ENCODE data around the gene TRIM3.

TRIM3 gene

DNA sequence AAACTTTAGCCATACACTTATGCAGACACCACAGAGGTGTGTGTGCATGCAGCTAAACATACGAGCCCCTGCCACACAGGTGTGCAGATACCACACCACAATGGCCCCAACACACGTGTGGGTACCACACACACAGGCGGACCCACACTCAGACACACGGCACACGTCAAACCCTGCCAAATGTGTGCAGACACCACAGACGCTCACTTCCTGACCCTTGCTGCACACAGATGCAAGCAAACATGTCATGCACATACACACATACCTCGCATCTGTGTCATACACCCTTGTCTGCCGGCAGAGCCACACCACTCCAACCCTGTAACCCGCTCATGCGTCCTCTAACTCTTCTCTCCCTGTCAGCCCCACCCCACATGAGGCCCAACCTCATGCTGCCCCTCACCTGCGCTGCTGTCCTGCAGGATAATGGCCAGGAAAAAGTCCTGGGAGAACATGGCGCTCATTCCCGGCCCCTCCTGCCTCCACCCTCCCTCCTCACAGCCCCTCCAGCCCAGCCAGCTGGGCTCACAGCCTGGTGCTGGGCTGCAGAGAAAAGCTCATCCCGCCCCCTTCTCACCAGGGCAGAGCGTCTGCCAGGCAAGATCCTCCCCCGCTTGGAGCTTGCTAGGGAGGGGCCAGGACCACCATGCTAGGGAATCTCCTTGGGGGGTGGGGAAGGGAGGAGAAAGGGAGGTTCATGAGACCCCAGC lies 69.2 kb downstream of the TRIM3 start:
- TF ChIP-seq, protein P1, sequence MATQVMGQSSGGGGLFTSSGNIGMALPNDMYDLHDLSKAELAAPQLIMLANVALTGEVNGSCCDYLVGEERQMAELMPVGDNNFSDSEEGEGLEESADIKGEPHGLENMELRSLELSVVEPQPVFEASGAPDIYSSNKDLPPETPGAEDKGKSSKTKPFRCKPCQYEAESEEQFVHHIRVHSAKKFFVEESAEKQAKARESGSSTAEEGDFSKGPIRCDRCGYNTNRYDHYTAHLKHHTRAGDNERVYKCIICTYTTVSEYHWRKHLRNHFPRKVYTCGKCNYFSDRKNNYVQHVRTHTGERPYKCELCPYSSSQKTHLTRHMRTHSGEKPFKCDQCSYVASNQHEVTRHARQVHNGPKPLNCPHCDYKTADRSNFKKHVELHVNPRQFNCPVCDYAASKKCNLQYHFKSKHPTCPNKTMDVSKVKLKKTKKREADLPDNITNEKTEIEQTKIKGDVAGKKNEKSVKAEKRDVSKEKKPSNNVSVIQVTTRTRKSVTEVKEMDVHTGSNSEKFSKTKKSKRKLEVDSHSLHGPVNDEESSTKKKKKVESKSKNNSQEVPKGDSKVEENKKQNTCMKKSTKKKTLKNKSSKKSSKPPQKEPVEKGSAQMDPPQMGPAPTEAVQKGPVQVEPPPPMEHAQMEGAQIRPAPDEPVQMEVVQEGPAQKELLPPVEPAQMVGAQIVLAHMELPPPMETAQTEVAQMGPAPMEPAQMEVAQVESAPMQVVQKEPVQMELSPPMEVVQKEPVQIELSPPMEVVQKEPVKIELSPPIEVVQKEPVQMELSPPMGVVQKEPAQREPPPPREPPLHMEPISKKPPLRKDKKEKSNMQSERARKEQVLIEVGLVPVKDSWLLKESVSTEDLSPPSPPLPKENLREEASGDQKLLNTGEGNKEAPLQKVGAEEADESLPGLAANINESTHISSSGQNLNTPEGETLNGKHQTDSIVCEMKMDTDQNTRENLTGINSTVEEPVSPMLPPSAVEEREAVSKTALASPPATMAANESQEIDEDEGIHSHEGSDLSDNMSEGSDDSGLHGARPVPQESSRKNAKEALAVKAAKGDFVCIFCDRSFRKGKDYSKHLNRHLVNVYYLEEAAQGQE (IDR thresholded peaks at IDR 0.05; ENCODE audit: insufficient read depth in 1 of 2, low read depth in 2 of 2, low read length in 2 of 2) = no peak
- TF ChIP-seq TAF1 (IDR thresholded peaks at IDR 0.05; ENCODE audit: borderline replicate concordance, insufficient read depth, low read length) = no peak
- TF ChIP-seq SIN3A (IDR thresholded peaks at IDR 0.05; ENCODE audit: borderline replicate concordance, insufficient read depth, low read length) = no peak
- no peak for TF ChIP-seq POLR2AphosphoS5 (IDR thresholded peaks at IDR 0.05; ENCODE audit: low read depth, low read length)
- TF ChIP-seq FOXP2 (optimal IDR thresholded peaks at IDR 0.05; ENCODE audit: borderline replicate concordance, extremely low read depth, extremely low read length, insufficient read depth) = no peak

DNA sequence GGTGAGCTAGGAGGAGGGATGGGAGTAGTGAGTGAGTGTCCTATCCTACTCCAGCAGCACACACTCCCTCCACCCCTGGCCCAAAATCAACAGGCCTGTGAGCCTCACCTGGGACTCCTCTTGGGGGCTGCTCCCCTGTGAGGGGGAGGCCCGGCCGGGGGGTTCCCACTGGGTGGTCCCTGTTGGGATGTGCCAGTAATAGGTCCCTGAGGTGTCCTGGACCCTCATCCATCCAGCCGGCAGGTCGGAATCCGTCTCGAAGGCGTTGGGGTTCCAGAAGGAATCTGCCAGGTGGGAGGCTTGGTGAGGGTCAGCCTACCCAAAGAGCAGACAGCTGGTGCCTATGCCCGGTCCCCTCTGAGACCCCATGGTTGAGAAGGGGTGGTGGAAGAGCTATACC lies 70.2 kb downstream of the TRIM3 start:
- no peak for TF ChIP-seq FOXP2 (optimal IDR thresholded peaks at IDR 0.05; ENCODE audit: borderline replicate concordance, extremely low read depth, extremely low read length, insufficient read depth)
- TF ChIP-seq POLR2AphosphoS5 (IDR thresholded peaks at IDR 0.05; ENCODE audit: low read depth, low read length) = no peak
- no peak for TF ChIP-seq SIN3A (IDR thresholded peaks at IDR 0.05; ENCODE audit: borderline replicate concordance, insufficient read depth, low read length)
- TF ChIP-seq, protein P1 (IDR thresholded peaks at IDR 0.05; ENCODE audit: insufficient read depth in 1 of 2, low read depth in 2 of 2, low read length in 2 of 2) = no peak
- no peak for TF ChIP-seq TAF1 (IDR thresholded peaks at IDR 0.05; ENCODE audit: borderline replicate concordance, insufficient read depth, low read length)

DNA sequence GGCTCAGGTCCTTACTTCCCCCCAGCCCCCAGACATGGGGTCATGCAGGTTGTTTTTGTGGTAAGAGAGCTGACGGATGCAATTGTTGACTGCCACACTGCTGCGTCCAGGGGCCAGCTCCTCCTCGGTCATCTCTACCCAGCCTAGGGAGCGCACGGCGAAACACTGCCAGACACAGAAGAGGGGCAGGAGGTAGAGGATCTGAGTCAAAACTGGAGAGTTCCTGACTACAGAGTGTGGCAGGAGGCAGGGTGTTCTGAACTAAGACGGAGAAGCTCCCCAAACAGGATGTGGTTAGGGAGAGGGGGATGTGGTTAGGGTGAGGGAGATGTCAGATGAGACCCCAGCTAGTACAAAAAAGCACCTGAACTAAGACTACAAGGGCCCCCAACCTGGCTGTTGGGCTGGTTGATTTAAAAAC lies 71.2 kb downstream of the TRIM3 start:
- TF ChIP-seq POLR2AphosphoS5 (IDR thresholded peaks at IDR 0.05; ENCODE audit: low read depth, low read length) (no peak), TAF1 (IDR thresholded peaks at IDR 0.05; ENCODE audit: borderline replicate concordance, insufficient read depth, low read length) (no peak)
- TF ChIP-seq, protein P1 (IDR thresholded peaks at IDR 0.05; ENCODE audit: insufficient read depth in 1 of 2, low read depth in 2 of 2, low read length in 2 of 2) = no peak

DNA sequence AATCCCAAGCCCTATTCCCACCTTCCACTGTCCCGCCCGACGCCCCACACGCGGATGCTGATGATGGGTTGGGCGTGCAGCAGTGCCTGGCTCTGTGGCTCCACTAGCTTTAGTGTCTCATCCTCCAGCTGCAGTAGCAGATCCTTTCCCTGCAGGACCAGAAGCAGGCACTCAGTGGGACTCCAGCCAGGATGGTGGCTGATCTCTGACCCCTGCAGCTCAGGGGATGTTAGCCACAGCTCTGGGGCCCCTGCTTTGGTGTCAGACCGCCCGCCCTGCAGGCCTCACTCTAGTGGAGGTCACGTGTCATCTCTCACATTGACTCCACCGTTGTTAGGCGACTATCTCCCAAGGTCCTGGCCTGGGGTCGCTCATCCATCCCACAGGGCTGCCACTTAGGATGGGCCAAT lies 71.7 kb downstream of the TRIM3 start:
- TF ChIP-seq TAF1 (IDR thresholded peaks at IDR 0.05; ENCODE audit: borderline replicate concordance, insufficient read depth, low read length) (no peak), POLR2AphosphoS5 (IDR thresholded peaks at IDR 0.05; ENCODE audit: low read depth, low read length) (no peak), FOXP2 (optimal IDR thresholded peaks at IDR 0.05; ENCODE audit: borderline replicate concordance, extremely low read depth, extremely low read length, insufficient read depth) (no peak), SIN3A (IDR thresholded peaks at IDR 0.05; ENCODE audit: borderline replicate concordance, insufficient read depth, low read length) (no peak)
- TF ChIP-seq, protein P1 (IDR thresholded peaks at IDR 0.05; ENCODE audit: insufficient read depth in 1 of 2, low read depth in 2 of 2, low read length in 2 of 2) = no peak
